SIG-M5 treated with dmso at 0.1 percent for 504 hours (cell line): ENCODE results near the gene PLN.

Experiments
- DNase-seq: peaks from one replicate; lab custom pipeline; 2025; ENCODE audit not compliant: unreplicated experiment; lab: John Stamatoyannopoulos, UW

The PLN gene

DNA sequence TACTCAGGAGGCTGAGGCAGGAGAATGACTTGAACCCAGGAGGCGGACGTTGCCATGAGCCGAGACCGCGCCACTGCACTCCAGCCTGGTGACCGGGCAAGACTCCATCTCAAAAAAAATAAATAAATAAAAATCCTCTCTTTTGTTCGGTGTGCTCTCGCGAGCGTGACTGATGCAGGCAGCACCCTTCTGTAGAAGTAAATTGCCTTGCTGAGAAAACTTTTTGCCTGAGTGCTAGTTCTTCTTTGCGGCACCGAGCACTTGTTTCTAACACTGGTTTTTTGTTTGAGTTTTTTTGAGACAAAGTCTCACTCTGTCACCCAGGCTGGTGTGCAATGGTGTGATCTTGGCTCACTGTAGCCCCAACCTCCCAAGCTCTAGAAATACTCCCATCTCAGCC is 30.5 kb downstream of the PLN start:
- no peak for DNase-seq

DNA sequence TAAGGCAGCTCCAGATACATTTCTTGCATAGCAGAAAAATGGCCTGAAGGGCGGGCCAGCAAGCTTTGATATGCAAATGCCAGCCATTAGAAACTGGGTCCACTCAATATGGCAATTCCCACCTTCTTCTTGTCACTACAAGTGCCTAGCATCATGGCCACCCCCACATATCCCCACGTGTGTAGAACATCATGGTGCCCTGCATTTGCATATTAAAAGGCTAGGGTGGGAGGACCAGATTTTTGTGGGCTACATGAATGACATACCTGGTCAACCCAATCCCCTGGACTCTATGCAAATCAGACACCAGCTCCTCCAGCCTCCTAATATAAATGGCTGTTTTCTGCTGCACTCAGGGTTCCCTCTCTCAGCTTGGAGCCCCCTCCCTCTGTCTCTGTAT is 31.7 kb downstream of the PLN start:
- no peak for DNase-seq

DNA sequence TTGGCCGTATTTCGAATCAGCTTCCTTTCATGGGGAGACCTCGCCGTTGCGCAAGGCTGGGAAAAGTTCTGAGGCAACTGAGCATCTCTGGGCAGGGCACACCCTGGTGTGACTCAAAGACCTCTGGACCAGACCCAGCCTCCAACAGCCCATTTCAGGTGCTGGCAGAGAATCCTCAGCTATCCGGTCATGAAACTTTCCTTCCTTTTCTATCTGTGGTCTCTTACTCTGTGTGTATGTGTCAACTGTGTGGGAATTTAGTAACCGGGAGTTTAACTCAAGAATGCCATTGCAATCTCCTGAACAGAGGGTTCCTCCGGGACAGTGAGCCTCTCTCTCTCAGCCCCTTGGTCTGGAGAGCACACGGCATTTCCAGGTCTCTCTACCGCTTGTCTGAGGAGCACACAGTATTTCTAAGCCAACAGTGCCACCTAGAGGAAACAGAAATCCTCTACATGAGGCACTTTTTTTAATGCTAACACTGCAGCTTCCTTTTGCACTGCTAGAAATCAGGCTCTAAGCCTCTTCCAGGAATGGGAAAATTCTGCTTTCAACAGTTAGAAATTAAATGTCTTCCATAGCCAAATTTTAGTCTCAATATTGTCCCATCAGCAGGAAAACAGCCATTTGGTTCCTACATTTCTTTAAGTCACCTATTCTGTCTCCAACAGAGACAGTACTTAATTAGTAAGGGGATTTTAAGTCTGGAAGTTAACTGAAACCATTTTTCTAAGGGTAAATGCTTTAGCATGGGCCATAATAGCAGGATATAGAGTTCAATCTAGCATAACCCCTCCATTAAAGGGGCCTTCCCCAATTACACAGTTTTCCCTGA is 32.7 kb downstream of the PLN start:
- DNase-seq = peak; percentile 36

DNA sequence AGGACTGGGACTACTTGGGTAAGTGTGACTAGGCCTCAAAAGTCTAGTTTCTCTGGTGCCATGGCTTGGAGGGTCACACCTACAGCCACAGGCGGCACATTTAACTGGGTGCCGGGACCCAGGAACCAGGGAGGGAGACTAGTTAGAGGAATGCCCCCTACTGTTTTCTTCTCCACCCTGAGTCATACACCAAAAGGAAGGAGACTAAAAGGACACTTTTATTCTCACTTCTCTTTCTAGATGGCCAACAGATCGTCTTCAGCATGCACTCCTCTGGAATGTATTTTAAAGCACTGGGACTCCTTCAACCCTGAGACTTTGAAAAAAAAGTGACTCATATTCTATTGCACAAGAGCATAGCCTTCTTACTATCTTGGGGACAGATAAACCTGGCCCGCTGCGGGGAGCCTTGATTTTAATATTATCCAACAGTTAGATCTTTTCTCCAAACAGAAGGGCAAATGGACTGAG is 33.4 kb downstream of the PLN start:
- DNase-seq = peak; percentile 94

DNA sequence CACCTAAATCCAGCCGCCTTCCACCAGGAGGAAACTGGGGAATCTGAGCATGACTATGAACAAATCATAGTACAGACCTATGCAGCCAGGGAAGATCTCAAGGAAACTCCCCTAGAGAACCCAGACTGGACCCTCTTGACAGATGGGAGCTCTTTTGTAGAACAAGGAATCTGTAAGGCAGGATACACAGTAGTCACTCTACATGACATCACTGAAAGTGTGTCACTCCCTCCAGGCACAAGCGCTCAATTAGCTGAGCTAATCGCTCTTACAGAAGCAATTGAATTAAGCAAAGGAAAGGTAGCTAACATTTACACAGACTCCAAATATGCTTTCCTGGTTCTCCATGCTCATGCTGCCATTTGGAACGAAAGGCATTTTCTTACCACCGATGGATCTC is 36.8 kb downstream of the PLN start:
- DNase-seq = no peak

DNA sequence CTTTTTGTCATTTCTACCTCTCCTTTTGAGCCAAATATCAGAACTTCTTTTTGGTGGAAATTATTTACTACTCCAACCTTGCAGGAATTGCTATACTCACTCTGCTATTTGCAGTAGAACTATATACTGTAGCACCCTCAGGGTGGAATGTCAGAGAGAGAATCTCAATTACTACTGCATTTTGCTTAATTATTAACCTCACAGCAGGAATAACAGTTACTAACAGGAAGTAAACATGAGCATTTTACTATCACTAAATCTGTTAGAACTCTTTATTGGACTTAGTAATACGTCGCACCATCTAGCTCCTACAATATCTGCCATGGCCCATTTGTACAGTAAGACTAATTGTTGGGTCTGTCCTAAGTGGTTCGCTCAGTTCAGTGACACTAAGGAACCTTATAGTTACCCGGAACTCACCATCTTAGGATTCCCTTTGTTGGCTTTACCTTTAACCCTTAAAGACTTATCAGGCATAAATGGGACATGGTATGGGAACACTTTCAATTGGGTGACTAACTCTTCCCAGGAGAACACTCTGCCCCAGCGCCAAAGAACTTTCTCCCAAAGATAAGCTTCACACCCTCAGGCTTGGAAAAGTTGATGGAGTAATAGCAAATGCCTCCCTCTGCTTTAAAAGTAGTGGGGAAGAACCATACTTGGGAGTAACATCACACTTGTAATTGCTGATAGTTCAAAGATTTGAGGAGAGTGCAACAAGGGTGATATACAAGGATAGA is 38.8 kb downstream of the PLN start:
- no peak for DNase-seq

DNA sequence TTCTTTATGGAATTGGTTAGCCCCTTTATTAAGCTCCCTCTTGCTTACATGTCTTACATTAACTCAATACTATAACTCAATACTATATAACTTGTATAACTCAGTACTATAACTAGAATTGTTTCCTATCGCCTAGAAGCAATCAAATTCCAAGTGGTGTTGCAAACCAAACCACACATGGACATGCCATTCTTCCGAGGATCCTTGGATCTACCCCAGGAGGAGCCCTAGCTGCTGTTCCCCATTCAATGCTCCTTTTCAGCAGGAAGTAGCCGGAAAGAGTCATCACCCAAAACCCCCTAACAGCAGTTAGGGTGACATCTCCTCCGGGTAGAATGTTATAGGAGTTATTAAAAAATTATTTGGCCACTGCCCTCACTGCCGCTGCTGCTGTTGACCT is 40.5 kb downstream of the PLN start:
- no peak for DNase-seq

DNA sequence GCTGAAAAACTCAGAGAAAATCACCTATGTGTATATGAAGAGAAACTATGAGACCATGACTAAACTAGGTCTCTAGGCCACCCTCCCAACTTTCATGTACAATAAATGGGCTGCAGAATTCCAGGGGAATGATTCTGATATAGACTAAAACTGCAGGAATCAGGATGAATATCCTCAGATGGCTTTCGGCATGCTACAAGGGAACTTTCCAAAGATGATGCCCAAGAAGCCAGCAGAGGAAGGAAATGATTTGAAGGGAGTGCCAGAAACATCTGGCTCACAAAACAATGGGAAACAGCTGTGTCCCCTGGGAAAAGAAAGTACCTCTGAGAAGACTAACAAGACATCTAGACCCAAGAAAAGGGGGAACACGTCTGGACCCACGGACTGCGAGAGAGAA is 41.1 kb downstream of the PLN start:
- no peak for DNase-seq

DNA sequence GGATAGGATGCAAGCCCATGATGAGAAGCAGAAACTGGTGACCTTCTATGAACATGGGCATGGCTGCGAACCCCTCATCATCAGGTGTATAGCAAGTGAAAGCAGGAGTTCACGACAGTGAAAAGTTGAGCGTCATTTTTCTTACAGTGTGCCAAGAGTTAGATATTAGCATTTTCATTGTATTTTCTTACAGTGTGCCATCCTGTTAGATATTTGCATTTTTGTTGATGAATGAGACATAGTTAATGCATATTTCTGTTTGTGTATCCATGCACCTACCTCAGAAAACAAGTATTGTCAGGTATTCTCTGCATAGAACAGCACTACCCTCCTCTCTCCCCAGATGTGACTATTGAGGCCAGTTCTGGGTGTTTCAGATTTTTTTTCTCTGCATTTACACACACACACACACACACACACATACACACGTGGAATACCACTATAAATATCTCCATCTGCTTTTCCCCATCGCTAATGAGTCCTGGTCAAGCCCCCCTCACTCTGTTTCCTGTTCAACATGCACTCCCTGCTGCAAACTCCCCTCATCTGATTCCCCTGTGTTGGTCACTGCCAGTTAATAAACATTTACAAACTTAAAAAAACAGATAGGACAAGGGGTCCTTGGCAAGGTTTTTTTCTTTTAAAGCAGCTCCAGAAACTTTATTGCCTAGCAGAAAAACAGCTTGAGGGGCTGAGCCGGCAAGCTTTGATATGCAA is 41.7 kb downstream of the PLN start:
- DNase-seq = no peak

DNA sequence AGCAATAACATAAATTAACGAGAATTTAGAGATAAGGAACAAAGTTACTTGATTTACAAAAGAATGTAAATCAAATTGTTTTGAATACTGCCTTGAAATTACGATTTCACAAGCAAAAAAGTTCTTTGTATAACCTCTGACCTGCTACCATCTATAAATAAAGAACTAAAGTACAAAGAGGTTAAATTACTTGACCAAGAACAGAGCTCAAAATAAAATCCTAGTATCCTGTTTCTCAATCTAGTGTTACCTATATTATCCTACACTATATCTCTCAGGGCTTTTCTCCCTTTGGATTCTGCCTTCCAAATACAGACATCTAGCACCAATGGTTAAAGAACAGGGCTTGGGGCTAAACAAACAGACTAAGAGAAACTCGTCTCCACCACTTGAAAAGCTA is 43.8 kb downstream of the PLN start:
- no peak for DNase-seq

DNA sequence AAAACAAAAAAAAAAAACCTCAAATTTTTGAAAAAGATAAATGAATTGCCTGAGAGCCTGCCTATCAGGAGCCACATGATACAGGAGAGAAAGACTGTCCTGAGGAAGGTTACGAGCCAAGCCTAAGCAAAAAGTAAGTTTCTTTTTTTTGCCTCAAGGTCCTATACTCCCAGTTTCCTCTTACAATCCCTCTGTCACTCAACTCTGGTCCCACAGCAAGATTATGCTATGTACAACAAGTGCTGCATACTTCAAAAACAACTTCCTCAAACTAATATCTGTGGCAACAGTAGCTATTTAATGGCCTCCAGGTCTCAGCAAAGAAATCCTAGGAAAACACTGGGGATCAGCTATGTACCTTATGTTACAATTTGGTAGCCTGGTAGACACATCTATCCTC is 46.8 kb downstream of the PLN start:
- no peak for DNase-seq

DNA sequence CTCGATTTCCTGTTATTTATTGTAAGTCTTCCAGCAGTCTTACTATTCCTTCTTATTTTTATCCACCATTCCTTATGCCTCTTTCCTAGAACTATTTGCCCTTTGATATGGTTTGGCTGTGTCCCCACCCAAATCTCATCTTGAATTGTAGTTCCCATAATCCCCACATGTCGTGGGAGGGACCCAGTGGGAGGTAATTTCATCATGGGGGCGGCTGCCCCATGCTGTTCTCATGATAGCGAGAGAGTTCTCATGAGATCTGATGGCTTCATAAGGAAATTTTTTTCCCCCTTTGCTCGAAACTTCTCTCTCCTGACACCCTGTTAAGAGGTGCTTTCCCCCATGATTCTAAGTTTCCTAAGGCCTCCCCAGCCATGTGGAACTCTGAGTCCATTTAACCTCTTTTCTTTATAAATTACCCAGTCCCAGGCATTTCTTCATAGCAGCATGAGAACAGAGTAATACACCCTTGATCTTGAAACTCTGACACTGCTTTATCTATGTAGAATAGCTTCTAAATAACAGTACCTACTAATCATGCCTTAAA is 48.8 kb downstream of the PLN start:
- DNase-seq = no peak

DNA sequence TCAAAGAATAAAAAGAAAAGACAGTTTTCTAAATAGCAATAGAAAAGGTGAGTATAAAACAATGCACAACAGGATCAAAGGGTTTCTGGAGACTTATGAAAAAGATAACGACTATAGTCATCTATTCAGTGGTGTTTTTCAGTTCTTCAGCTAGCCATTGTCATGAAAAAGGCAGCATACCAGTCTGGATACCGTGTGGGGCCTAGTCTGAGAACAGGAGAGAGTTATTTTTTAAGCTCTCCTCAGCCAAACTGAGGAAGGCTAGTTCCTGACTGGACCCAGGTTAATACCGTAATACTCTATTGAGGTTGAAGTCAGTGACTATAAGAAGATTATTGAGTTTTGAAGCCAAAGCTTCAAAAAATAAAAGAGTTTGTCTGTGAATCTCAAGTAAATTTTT is 49.5 kb downstream of the PLN start:
- no peak for DNase-seq

DNA sequence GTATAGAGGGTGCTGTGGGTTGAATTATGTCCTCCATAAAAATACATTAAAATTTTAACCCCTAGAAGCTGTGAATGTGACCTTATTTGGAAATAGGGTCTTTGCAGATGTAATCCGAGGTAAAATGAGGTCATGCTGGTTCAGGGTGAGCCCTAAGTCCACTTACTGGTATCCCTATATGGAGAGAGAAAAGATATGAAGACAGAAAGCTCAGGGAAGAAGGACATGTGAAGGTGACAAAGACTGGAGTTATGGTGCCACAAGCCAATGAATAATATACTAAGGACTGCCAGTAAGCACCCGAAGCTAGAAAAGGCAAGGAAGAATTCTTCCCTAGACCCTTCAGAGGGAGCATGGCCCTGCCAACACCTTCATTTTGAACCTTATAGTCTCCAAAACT is 50.2 kb downstream of the PLN start:
- no peak for DNase-seq

DNA sequence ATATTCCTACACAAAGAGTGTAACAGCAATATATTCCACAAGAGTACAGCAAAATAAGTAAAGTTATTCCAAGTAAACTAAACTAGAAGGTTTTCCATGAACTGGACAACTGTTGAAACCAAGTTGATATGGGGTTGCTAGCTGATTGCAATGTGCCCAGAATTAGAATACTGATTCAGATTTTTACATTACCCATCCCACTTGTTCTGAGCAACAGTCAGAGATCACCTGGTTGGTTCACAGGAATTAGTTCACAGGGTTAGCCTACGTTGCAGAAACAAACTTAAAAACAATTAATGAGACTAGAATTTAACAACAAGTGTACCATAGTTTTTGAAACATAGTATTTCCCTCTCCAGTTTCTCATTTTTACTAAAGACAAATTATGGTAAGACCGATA is 54.2 kb downstream of the PLN start:
- no peak for DNase-seq

DNA sequence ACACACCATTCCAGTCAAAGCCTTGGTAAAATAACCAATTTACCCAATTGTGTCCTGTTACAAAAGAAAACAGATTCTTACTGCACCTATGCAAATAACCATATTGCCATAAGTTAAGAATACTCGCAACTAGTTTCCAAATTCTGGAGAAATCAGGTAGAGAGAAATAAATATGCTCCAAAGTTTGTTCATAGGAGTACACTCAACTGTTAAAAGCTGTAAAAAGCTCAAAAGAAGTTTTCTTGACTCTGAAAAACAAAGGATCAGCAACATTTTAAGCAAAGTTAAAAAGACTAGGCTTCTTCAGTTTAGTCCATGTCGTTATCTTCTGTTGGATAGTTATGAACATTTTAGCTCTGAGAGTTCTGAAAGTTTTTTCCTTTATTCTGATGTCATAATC is 55.3 kb downstream of the PLN start:
- no peak for DNase-seq

DNA sequence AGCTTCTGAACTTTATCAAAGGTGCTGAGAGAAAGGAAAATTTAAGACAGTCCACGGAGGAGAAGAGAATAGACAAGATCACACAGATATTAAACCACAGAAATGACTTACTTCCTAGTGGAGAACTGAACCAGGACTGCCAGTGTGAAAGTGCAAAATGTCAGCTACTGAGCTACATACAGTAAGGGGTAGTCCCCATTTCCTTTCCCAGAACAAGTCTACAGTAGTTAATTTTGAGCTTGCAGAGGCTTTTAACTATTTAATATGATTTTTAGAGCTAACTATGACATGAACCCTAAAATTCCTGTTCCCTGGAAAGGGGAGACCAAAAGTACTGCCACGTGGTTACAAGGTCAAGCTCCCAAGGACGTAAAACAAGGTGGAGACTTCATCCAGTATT is 58.2 kb downstream of the PLN start:
- no peak for DNase-seq

DNA sequence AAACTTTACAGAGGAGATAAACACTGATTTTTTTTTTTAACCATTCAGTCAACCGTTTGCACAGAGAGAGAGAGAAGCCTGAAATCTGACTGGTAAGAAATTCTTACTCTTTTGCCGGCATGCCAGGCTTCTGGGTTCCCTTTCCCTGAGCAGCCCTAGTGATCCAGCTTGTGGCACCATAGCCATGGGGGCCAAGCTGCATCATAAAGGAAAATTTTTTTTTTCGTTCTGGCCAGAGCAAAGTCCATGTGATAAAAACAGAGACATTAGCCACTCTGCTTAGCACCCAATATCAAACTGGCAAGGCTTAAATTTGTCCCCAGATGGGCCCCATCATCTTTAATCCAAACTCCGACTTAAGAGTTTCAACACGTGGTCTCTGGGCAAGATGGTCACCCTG is 58.8 kb downstream of the PLN start:
- DNase-seq = no peak
